ENCODE results near the gene TCEAL7. TPM values are rescaled to one million over a fixed set of nuclear protein-coding genes. Genes with fewer than 3 reads are reported as not detected.

TCEAL7 gene
- total and polyA plus RNA-seq, 7 donors, result 0.78 to 11.8 (median 1.3) TPM

GRCh38 chrX:103378990-103379389 is 49.0 kb downstream of the TCEAL7 start:
- Histone ChIP-seq H3K36me3 (ENCODE audit: insufficient read depth in 1 of 2, low read depth in 1 of 2) (no peaks in the 10 kb centered on the region), H3K27ac (no peak overlapping the region), H3K4me3 (no peak overlapping the region), H3K27me3 (ENCODE audit: insufficient read depth in 3 of 3, low read length in 2 of 3) (peaks cover 0 to 19% (median 0%) of the 10 kb centered on the region in 3 donors), H3K4me1 (no peaks in the 10 kb centered on the region), H3K9me3 (no peaks in the 10 kb centered on the region)
- TF ChIP-seq CTCF (IDR thresholded peaks at IDR 0.05), result no peak
- ATAC-seq (no peak), DNase-seq (no peak)
- intact Hi-C loops (cut with DNase I), result no loop called here
- 69 to 89% (median 86%) methylated on average over 2 of the region's 2 CpGs for WGBS, 3 donors

Other genes starting within 250 kb of the TCEAL7 start
- under 1 TPM in 2 of 4 donors, not detected in 2; 0.15 to 0.32 TPM for gene NXF3, start 237.1 kb upstream of the TCEAL7 start, total RNA-seq
- under 1 TPM in 1 of 3 donors, not detected in 2; 0.12 TPM for gene NXF3, start 237.1 kb upstream of the TCEAL7 start, polyA plus RNA-seq
- 1 to 10 TPM; 1.9 to 4.6 (median 2.8) TPM for gene BEX4, start 115.1 kb upstream of the TCEAL7 start, total RNA-seq
- gene BEX4, start 115.1 kb upstream of the TCEAL7 start, polyA plus RNA-seq, result 1 to 10 TPM; 3.7 to 4.9 (median 4.0) TPM
- 10 to 100 TPM in 1 of 4 donors, 1 to 10 TPM in 3; 6.6 to 15.8 (median 8.2) TPM for gene TCEAL8, start 75.1 kb upstream of the TCEAL7 start, total RNA-seq
- 10 to 100 TPM in 2 of 3 donors, 1 to 10 TPM in 1; 9.5 to 13.9 (median 11.0) TPM for gene TCEAL8, start 75.1 kb upstream of the TCEAL7 start, polyA plus RNA-seq
- gene TCEAL5, start 53.5 kb upstream of the TCEAL7 start, total RNA-seq, result not detected
- under 1 TPM in 2 of 3 donors, not detected in 1; 0.08 to 0.09 TPM for gene TCEAL5, start 53.5 kb upstream of the TCEAL7 start, polyA plus RNA-seq
- 10 to 100 TPM in 1 of 4 donors, 1 to 10 TPM in 1, under 1 TPM in 2; 0.29 to 13.2 (median 1.4) TPM for gene BEX2, start 19.2 kb upstream of the TCEAL7 start, total RNA-seq
- gene BEX2, start 19.2 kb upstream of the TCEAL7 start, polyA plus RNA-seq, result 1 to 10 TPM in 1 of 3 donors, under 1 TPM in 2; 0.21 to 2.7 (median 0.87) TPM
- 1 to 10 TPM; 3.4 to 9.1 (median 5.0) TPM for gene TCEAL9, start 26.3 kb downstream of the TCEAL7 start, total RNA-seq
- gene TCEAL9, start 26.3 kb downstream of the TCEAL7 start, polyA plus RNA-seq, result 10 to 100 TPM; 11.0 to 15.1 (median 13.3) TPM
- 10 to 100 TPM in 1 of 4 donors, 1 to 10 TPM in 3; 7.1 to 24.4 (median 8.8) TPM for gene BEX3, start 46.3 kb downstream of the TCEAL7 start, total RNA-seq
- 10 to 100 TPM in 2 of 3 donors, 1 to 10 TPM in 1; 6.2 to 12.7 (median 10.8) TPM for gene BEX3, start 46.3 kb downstream of the TCEAL7 start, polyA plus RNA-seq
- gene RAB40A, start 189.2 kb downstream of the TCEAL7 start, total RNA-seq, result under 1 TPM in 1 of 4 donors, not detected in 3; 0.14 TPM
- under 1 TPM in 1 of 3 donors, not detected in 2; 0.06 TPM for gene RAB40A, start 189.2 kb downstream of the TCEAL7 start, polyA plus RNA-seq

Data from psoas muscle (tissue), 8 donors.